ENCODE results near the gene KCNMA1.

GRCh38 chr10:77361426-77361825 is 276.2 kb downstream of the KCNMA1 start:
- no peak for TF ChIP-seq NFIC (IDR thresholded peaks at IDR 0.05)
- no peak for TF ChIP-seq REST (IDR thresholded peaks at IDR 0.05; ENCODE audit: low read depth)
- no peak for TF ChIP-seq FOXM1 (IDR thresholded peaks at IDR 0.05; ENCODE audit: borderline replicate concordance, low read depth)
- no peak for TF ChIP-seq MAX (IDR thresholded peaks at IDR 0.05)

Measured in Ishikawa (cell line).